Esophagus muscularis mucosa (tissue), 4 donors: ENCODE measurements around the gene DLGAP4. TPM values are rescaled to one million over a fixed set of nuclear protein-coding genes. Genes with fewer than 3 reads are reported as not detected.

Source experiments
- DNase-seq: peaks from one replicate; pipeline ENCODE4 v3.0.0-alpha.2; 2017; ENCODE audit errors: extremely low spot score
- H3K27ac ChIP-seq, 4 donors: fragments of 200-600 bp; sonication (generic); replicated peaks in 1 of 4; 1 replicate in 3 of 4; 2 replicates in 1 of 4; pipeline ENCODE4 v1.5.1; 2016 to 2019; ENCODE audit warnings: mild to moderate bottlenecking in 1 of 4
- H3K27me3 ChIP-seq, 4 donors: fragments of 200-600 bp; sonication (generic); one replicate each; pipeline versions ENCODE4 v1.5.1 to v1.6.0; 2016 to 2019
- H3K36me3 ChIP-seq, 4 donors: fragments of 200-600 bp; sonication (generic); one replicate each; pipeline ENCODE4 v1.5.1; 2016 to 2019
- H3K4me1 ChIP-seq, 4 donors: fragments of 200-600 bp; sonication (generic); one replicate each; pipeline ENCODE4 v1.5.1; 2016 to 2019
- H3K4me3 ChIP-seq, 4 donors: fragments of 200-600 bp; sonication (generic); 1 replicate in 2 of 4; 2 replicates in 2 of 4; pipeline ENCODE4 v1.5.1; 2016 to 2019; ENCODE audit warnings: mild to moderate bottlenecking in 4 of 4, moderate library complexity in 1 of 4
- H3K9me3 ChIP-seq, 4 donors: fragments of 200-600 bp; sonication (generic); 1 replicate in 3 of 4; 2 replicates in 1 of 4; pipeline ENCODE4 v1.5.1; 2016 to 2019
- CTCF ChIP-seq, 3 experiments: fragments of 200-600 bp in 2 of 3; fragments of 450-650 bp in 1 of 3; sonication (generic) in 2 of 3; IDR thresholded peaks; one replicate each; pipeline ENCODE4 v1.5.1; 2017 to 2019; ENCODE audit warnings: antibody characterized with exemption in 3 of 3, mild to moderate bottlenecking in 2 of 3, moderate library complexity in 1 of 3
- EP300 ChIP-seq: sonication (generic); formaldehyde crosslinking; IDR thresholded peaks from one replicate; pipeline ENCODE4 v1.6.1; 2017; ENCODE audit warnings: antibody characterized with exemption
- POLR2A ChIP-seq: fragments of 450-650 bp; IDR thresholded peaks from one replicate; pipeline ENCODE4 v1.6.1; 2017; ENCODE audit warnings: antibody characterized with exemption, moderate library complexity, mild to moderate bottlenecking, low read depth
- POLR2AphosphoS5 ChIP-seq, 2 donors: sonication (generic); formaldehyde crosslinking; IDR thresholded peaks; one replicate each; pipeline ENCODE4 v1.6.1; 2017; ENCODE audit warnings: antibody characterized with exemption in 2 of 2
- WGBS: methylation state at CpG from one replicate; pipeline ENCODE4 v1.1.5; 2018; 5-methylcytosine and 5-hydroxymethylcytosine counted together
- intact Hi-C: fragments of 100-400 bp; cut with DNase I; formaldehyde crosslinking; loops from one replicate; pipeline ENCODE4 v1.15.1; 2023
- total RNA-seq, 4 donors: library from RNA; depleted of rRNA; stranded (reverse); fragments of >200 nt; gene quantifications; one replicate each; pipeline versions ENCODE4 v1.1.0 to v1.2.1, GENCODE V29; 2016

Gene DLGAP4
- total RNA-seq, 4 donors from 2014 or later, result 43.6 to 90.0 (median 48.8) TPM

DNA sequence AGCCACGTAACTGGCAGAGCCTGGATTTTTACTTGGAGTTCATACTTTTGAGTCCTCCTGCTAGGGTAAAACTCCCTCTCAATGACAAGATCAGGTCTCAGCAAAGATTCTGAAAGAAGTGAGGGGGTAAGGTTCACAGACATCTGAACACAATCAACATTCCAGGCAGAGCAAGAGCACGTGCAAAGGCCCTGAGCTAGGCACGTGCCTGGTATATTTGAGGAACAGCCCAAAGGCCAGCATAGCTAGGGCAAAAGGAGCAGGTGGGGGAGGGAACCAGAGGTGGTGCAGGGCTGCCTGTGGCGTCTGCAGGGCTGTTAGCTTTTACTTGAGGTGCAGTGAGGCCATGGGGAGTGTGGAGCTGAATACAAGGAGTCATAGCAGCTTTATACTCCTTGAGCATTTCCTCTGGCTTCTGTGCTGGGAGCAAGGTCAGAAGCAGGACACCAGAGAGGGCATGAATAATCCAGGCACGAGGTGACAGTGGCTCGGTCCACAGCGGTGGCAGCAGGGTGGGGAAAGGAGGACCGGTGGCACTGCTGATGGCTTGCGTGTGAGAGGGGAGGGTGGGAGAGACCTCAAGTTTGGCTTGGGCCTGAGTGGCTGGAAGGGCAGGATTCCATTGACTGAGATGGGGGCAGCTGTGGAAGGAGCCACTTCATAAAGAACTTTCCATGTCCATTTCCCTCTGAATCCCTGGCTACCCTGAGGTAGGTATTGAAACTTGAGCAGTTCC, 57.0 kb downstream of the DLGAP4 start:
- Histone ChIP-seq H3K9me3 (no peaks in the 10 kb centered on the region), H3K36me3 (no peaks in the 10 kb centered on the region), H3K4me3 (no peak overlapping the region), H3K27me3 (peaks cover 0 to 43% (median 0%) of the 10 kb centered on the region in 4 donors), H3K4me1 (no peaks in the 10 kb centered on the region), H3K27ac (no peak overlapping the region)
- TF ChIP-seq CTCF (IDR thresholded peaks at IDR 0.05), result no peak
- no peak for TF ChIP-seq EP300
- TF ChIP-seq POLR2A, result no peak
- no peak for TF ChIP-seq POLR2AphosphoS5 (IDR thresholded peaks at IDR 0.05)
- no peak for DNase-seq
- intact Hi-C loops, result no loop called here
- WGBS, result 78% methylated on average over 9 of the region's 9 CpGs

- Histone ChIP-seq H3K27me3 (peaks cover 0 to 46% (median 0%) of the 10 kb centered on the region in 4 donors), H3K4me3 (no peak overlapping the region), H3K4me1 (no peaks in the 10 kb centered on the region), H3K9me3 (no peaks in the 10 kb centered on the region), H3K36me3 (no peaks in the 10 kb centered on the region), H3K27ac (no peak overlapping the region)
- 57% methylated on average over 4 of the region's 4 CpGs for WGBS
- DNase-seq, result no peak
- TF ChIP-seq EP300, result no peak
- TF ChIP-seq CTCF (IDR thresholded peaks at IDR 0.05), result no peak
- TF ChIP-seq POLR2AphosphoS5 (IDR thresholded peaks at IDR 0.05), result no peak
- TF ChIP-seq POLR2A, result no peak
- intact Hi-C loops, result no loop called here
Measured at GRCh38 chr20:36364506-36364905, 58.4 kb downstream of the DLGAP4 start.

DNA sequence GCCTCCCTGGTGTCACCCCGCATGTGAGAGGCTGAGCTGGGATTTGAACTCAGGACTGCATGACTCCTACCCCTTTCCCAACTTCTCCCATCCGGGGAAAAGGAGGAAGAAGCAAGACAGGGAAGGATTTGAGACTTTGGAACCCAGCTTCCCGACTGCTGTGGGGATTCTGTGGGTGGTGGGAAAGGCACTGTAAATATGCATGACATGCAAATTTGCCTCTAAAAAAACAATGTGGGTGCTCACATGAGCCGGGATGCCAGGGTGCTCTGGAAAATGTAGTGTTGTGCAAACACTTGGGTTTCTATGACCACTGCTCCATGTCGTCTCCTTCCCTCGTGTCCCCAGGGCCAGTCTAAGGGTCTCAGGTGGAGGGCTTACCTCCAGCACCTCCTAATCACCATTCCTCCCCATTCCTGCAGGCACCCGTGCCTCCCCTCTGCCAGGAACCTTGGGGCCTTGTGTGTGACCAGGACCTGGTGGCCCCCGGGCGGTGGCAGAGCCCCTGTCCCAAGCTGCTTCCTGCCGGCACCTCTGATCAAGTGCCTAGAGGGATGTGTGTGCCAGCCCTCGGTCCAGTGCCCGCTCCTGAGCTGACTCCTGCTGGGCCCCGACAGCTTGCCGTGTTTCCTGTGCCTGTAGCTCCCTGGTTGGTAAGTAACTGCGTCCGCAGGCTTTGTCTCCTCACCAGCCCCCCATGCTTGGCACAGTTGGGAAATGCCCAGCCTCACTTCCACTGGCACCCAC, 60.7 kb downstream of the DLGAP4 start:
- no peaks in the 10 kb centered on the region for H3K4me1 ChIP-seq
- 70% methylated on average over 14 of the region's 16 CpGs for WGBS
- no peak for DNase-seq
- H3K36me3 ChIP-seq, result no peaks in the 10 kb centered on the region
- TF ChIP-seq POLR2A (no peak), POLR2AphosphoS5 (IDR thresholded peaks at IDR 0.05) (no peak), EP300 (no peak), CTCF (IDR thresholded peaks at IDR 0.05) (no peak)
- intact Hi-C loops, result no loop called here
- H3K4me3 ChIP-seq, result no peak overlapping the region
- H3K9me3 ChIP-seq, result no peaks in the 10 kb centered on the region
- no peak overlapping the region for H3K27ac ChIP-seq
- peaks cover 0 to 43% (median 0%) of the 10 kb centered on the region in 4 donors for H3K27me3 ChIP-seq

- intact Hi-C loops, result no loop called here
- Histone ChIP-seq H3K9me3 (no peaks in the 10 kb centered on the region), H3K4me1 (no peaks in the 10 kb centered on the region), H3K27ac (no peak overlapping the region), H3K36me3 (no peaks in the 10 kb centered on the region), H3K27me3 (peaks cover 0 to 48% (median 0%) of the 10 kb centered on the region in 4 donors), H3K4me3 (no peak overlapping the region)
- TF ChIP-seq CTCF (IDR thresholded peaks at IDR 0.05), result no peak
- no peak for TF ChIP-seq EP300
- TF ChIP-seq POLR2A, result no peak
- TF ChIP-seq POLR2AphosphoS5 (IDR thresholded peaks at IDR 0.05), result no peak
- 91% methylated on average over 4 of the region's 4 CpGs for WGBS
- no peak for DNase-seq
Measured at GRCh38 chr20:36367370-36367745, 61.2 kb downstream of the DLGAP4 start.
